AG04450 (cell line): ENCODE data around the gene LRP11. TPM values are rescaled to one million over a fixed set of nuclear protein-coding genes. Genes with fewer than 3 reads are reported as not detected.
"Not testable (repeated sequence)": the region's sequence is repeated elsewhere in the genome, so short reads cannot be mapped to it uniquely, and the experiment has no call there.

Experiments
- CTCF ChIA-PET: fragments of 300-600, 350-600 bp; formaldehyde crosslinking; extraction: SDS; loops from one replicate; lab custom pipeline; 2022; ENCODE audit warnings: antibody characterized with exemption, inconsistent platforms; lab: Charles Lee
- POLR2A ChIA-PET: fragments of 350-600 bp; formaldehyde crosslinking; extraction: SDS; loops from one replicate; lab custom pipeline; 2021; ENCODE audit warnings: antibody characterized with exemption, inconsistent platforms; lab: Yijun Ruan, JAX
- DNase-seq: peaks from one replicate; pipeline ENCODE4 v3.0.0-alpha.2; 2011; ENCODE audit warnings: low read depth, low spot score
- H3K27ac ChIP-seq: one replicate; pipeline ENCODE4 v1.5.1; 2012; ENCODE audit warnings: low read depth, low read length, control low read depth
- H3K27me3 ChIP-seq: one replicate; pipeline ENCODE4 v1.6.0; 2012; ENCODE audit warnings: low read length; ENCODE audit not compliant: control insufficient read depth, insufficient read depth
- H3K4me3 ChIP-seq: 2 replicates; pipeline ENCODE4 v1.5.1; 2011; ENCODE audit warnings: mild to moderate bottlenecking, low read depth, low read length, control low read depth
- H3K9me3 ChIP-seq: 2 replicates; pipeline ENCODE4 v1.5.1; 2012; ENCODE audit warnings: low read length; ENCODE audit not compliant: control insufficient read depth, insufficient read depth
- polyA plus RNA-seq: library from polyadenylated mRNA; depleted of rRNA; stranded (reverse); fragments of >200 nt; gene quantifications from 2 replicates; pipeline ENCODE4 v1.2.3, GENCODE V29; 2011
- TF ChIP-seq, protein P1 (sequence below): IDR thresholded peaks from 2 replicates; pipeline ENCODE4 v1.5.1; 2011; ENCODE audit warnings: low read depth, low read length, control low read depth, inconsistent platforms

LRP11 gene
- polyA plus RNA-seq, 1 experiment, result 71.0 TPM

DNA sequence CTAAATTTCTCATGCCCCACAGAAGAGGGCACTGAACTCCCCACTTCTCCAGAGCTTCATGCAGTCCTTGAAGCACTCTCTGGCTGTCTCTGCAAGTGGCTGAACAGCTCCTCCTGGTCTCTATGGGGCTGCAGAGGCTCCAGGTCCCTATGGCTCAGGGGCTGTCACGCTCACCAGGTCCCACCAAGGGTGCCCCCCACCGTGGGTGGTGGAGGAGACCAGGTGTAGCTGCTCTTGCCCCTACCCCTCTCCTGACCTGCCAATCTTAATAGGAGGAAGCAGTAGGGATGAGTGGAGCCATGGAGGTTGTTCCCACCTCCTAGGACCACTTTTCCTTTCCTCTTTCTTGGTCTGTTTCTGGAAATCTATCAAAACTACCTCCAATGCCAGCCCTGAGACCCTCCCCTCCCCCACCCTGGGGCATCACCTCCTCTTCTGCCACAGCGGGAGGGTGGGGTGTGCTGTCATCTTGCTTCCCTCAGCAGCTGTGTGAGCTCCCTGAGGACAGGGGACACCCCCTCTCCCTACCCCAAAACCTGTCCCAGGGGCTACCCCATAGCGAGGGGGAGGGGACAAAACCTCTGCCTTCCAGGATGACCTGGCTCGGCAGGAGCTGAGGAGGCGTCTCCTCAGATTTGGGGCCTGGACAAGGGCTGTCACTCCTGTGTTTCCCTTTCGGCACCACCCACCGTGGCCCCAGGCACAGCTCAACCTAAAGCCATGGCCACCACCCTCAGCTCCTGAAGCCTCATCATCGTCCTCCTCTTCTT is 45.7 kb upstream of the LRP11 start:
- TF ChIP-seq, protein P1, sequence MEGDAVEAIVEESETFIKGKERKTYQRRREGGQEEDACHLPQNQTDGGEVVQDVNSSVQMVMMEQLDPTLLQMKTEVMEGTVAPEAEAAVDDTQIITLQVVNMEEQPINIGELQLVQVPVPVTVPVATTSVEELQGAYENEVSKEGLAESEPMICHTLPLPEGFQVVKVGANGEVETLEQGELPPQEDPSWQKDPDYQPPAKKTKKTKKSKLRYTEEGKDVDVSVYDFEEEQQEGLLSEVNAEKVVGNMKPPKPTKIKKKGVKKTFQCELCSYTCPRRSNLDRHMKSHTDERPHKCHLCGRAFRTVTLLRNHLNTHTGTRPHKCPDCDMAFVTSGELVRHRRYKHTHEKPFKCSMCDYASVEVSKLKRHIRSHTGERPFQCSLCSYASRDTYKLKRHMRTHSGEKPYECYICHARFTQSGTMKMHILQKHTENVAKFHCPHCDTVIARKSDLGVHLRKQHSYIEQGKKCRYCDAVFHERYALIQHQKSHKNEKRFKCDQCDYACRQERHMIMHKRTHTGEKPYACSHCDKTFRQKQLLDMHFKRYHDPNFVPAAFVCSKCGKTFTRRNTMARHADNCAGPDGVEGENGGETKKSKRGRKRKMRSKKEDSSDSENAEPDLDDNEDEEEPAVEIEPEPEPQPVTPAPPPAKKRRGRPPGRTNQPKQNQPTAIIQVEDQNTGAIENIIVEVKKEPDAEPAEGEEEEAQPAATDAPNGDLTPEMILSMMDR, result no peak
- POLR2A ChIA-PET, result no interaction called here

DNA sequence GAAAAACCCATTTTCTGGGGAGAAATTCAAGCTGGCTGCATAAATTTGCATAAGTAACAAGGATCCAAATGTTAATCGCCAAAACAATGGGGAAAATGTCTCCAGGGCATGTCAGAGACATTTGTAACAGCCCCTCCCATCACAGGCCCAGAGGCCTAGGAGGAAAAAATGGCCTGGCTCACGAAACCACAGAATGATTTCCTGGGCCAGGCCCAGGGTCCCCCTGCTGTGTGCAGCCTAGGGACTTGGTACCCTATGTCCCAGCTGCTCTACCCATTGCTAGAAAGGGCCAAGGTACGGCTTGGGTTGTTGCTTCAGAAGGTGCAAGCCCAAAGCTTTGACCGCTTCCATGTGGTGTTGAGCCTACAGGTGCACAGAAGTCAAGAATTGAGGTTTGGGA is 44.3 kb upstream of the LRP11 start:
- H3K9me3 ChIP-seq, POLR2A ChIA-PET, CTCF ChIA-PET, H3K27ac ChIP-seq, H3K4me3 ChIP-seq, DNase-seq: not testable (repeated sequence)
- H3K27me3 ChIP-seq, result peaks cover 12% of the 10 kb centered on the region

More for the DNA sequence above, 45.7 kb upstream of the LRP11 start:
- no peak for DNase-seq
- peaks cover 8% of the 10 kb centered on the region for H3K9me3 ChIP-seq
- H3K4me3 ChIP-seq, result no peak overlapping the region
- no peak overlapping the region for H3K27ac ChIP-seq
- CTCF ChIA-PET, result no interaction called here
- peaks cover 6% of the 10 kb centered on the region for H3K27me3 ChIP-seq

GRCh38 chr6:149907317-149907716 is 43.2 kb upstream of the LRP11 start:
- Histone ChIP-seq H3K4me3 (no peak overlapping the region), H3K27ac (no peak overlapping the region), H3K9me3 (peaks cover 8% of the 10 kb centered on the region), H3K27me3 (peaks cover 12% of the 10 kb centered on the region)
- TF ChIP-seq, protein P1, result no peak
- ChIA-PET CTCF (interaction anchor here (0.6 kb wide), 1 partner anchor 93 kb away, joined by 4 read pairs; no protein-coding TSS in a partner anchor), POLR2A (no interaction called here)
- DNase-seq, result no peak

GRCh38 chr6:149906405-149906804 is 42.2 kb upstream of the LRP11 start:
- POLR2A ChIA-PET, result interaction anchor here (0.6 kb wide), 1 partner anchor 90 kb away, joined by 4 read pairs; no protein-coding TSS in a partner anchor
- CTCF ChIA-PET, result interaction anchor here (0.9 kb wide), 1 partner anchor 71 kb away, joined by 3 read pairs; no protein-coding TSS in a partner anchor
- TF ChIP-seq, protein P1, result no peak
- H3K27me3 ChIP-seq, result peaks cover 12% of the 10 kb centered on the region
- no peak overlapping the region for H3K4me3 ChIP-seq
- DNase-seq, result no peak
- no peak overlapping the region for H3K27ac ChIP-seq
- peaks cover 8% of the 10 kb centered on the region for H3K9me3 ChIP-seq

DNA sequence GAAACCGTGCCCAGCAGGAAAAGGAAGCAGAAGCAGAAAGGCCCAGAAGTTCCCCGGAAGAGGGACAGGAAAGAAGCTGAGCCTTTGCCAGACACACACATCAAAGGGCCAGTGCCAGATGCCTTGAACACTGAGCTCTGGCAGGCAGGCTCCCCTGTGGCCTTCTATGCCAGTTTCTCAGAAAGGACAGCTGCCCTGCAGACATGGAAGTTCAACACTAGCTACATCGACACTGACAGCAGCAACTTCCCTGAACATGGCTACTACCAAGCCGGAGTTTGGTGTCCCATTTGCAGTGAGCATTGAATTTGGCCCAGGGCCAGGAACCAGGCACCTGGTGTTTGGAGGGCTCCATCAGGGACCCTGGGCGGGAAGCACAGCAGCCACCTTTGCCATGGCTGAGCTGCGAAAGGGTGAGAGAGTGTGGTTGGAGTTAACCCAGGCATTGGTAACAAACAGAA is 41.8 kb upstream of the LRP11 start:
- H3K9me3 ChIP-seq, result peaks cover 8% of the 10 kb centered on the region
- ChIA-PET CTCF (interaction anchor here (0.9 kb wide), 1 partner anchor 71 kb away, joined by 3 read pairs; no protein-coding TSS in a partner anchor), POLR2A (no interaction called here)
- TF ChIP-seq, protein P1, result no peak
- DNase-seq, result no peak
- no peak overlapping the region for H3K27ac ChIP-seq
- H3K4me3 ChIP-seq, result no peak overlapping the region
- H3K27me3 ChIP-seq, result peaks cover 12% of the 10 kb centered on the region
